Peyer's patch (tissue), 4 donors: ENCODE measurements around the gene NEU3. TPM values are rescaled to one million over a fixed set of nuclear protein-coding genes. Genes with fewer than 3 reads are reported as not detected.

ENCODE experiments used
- DNase-seq, 3 donors: peaks; one replicate each; pipeline ENCODE4 v3.0.0-alpha.2; 2017 to 2019
- H3K27ac ChIP-seq, 4 donors: fragments of 200-600 bp; sonication (generic); one replicate each; pipeline ENCODE4 v1.5.1; 2016 to 2019
- H3K27me3 ChIP-seq, 2 donors: fragments of 200-600 bp; sonication (generic); one replicate each; pipeline ENCODE4 v1.5.1; 2019
- H3K36me3 ChIP-seq, 3 donors: fragments of 200-600 bp; sonication (generic); one replicate each; pipeline ENCODE4 v1.5.1; 2016 to 2019
- H3K4me1 ChIP-seq, 4 donors: fragments of 200-600 bp; sonication (generic); one replicate each; pipeline ENCODE4 v1.5.1; 2016 to 2019
- H3K4me3 ChIP-seq, 4 donors: fragments of 200-600 bp; sonication (generic); 1 replicate in 3 of 4; 2 replicates in 1 of 4; pipeline ENCODE4 v1.5.1; 2016 to 2019; ENCODE audit warnings: mild to moderate bottlenecking in 1 of 4
- H3K9me3 ChIP-seq, 4 donors: fragments of 200-600 bp; sonication (generic); one replicate each; pipeline ENCODE4 v1.5.1; 2016 to 2019; ENCODE audit warnings: mild to moderate bottlenecking in 1 of 4
- CTCF ChIP-seq, 6 experiments: fragments of 450-650 bp in 4 of 6; fragments of 200-600 bp in 2 of 6; sonication (generic) in 1 of 6; IDR thresholded peaks; one replicate each; pipeline ENCODE4 v1.5.1; 2017 to 2019; ENCODE audit warnings: antibody characterized with exemption in 6 of 6, mild to moderate bottlenecking in 3 of 6, moderate library complexity in 1 of 6
- POLR2A ChIP-seq, 2 donors: fragments of 450-650 bp; IDR thresholded peaks; one replicate each; pipeline ENCODE4 v1.5.1; 2017; ENCODE audit warnings: antibody characterized with exemption in 2 of 2, mild to moderate bottlenecking in 2 of 2, moderate library complexity in 2 of 2
- total RNA-seq, 4 donors: library from RNA; depleted of rRNA; stranded (reverse); fragments of >200 nt; gene quantifications; one replicate each; pipeline ENCODE4 v1.1.0, GENCODE V29; 2016

Gene NEU3
- total RNA-seq, 4 donors from 2014 or later, result 6.0 to 14.0 (median 10.1) TPM

- H3K36me3 ChIP-seq, result no peaks in the 10 kb centered on the region
- H3K27me3 ChIP-seq, result no peaks in the 10 kb centered on the region
- H3K4me3 ChIP-seq, result no peak overlapping the region
- no peak for DNase-seq
- TF ChIP-seq POLR2A (IDR thresholded peaks at IDR 0.05) (no peak), CTCF (IDR thresholded peaks at IDR 0.05) (no peak)
- no peaks in the 10 kb centered on the region for H3K4me1 ChIP-seq
- no peaks in the 10 kb centered on the region for H3K9me3 ChIP-seq
- H3K27ac ChIP-seq, result no peak overlapping the region
Observed at GRCh38 chr11:75025561-75025960, 36.8 kb downstream of the NEU3 start.

GRCh38 chr11:75028321-75028720 lies 39.6 kb downstream of the NEU3 start:
- no peaks in the 10 kb centered on the region for H3K27me3 ChIP-seq
- H3K36me3 ChIP-seq, result no peaks in the 10 kb centered on the region
- H3K27ac ChIP-seq, result no peak overlapping the region
- H3K9me3 ChIP-seq, result no peaks in the 10 kb centered on the region
- TF ChIP-seq POLR2A (IDR thresholded peaks at IDR 0.05) (no peak), CTCF (IDR thresholded peaks at IDR 0.05) (no peak)
- DNase-seq, result no peak
- no peaks in the 10 kb centered on the region for H3K4me1 ChIP-seq
- no peak overlapping the region for H3K4me3 ChIP-seq

GRCh38 chr11:75028724-75029123 lies 40.0 kb downstream of the NEU3 start:
- no peaks in the 10 kb centered on the region for H3K4me1 ChIP-seq
- DNase-seq, result no peak
- TF ChIP-seq CTCF (IDR thresholded peaks at IDR 0.05), result no peak
- no peak for TF ChIP-seq POLR2A (IDR thresholded peaks at IDR 0.05)
- H3K9me3 ChIP-seq, result no peaks in the 10 kb centered on the region
- no peak overlapping the region for H3K4me3 ChIP-seq
- no peak overlapping the region for H3K27ac ChIP-seq
- H3K27me3 ChIP-seq, result no peaks in the 10 kb centered on the region
- H3K36me3 ChIP-seq, result no peaks in the 10 kb centered on the region

GRCh38 chr11:75029836-75030631 lies 41.3 kb downstream of the NEU3 start:
- Histone ChIP-seq H3K27ac (no peak overlapping the region), H3K4me1 (no peaks in the 10 kb centered on the region), H3K4me3 (no peak overlapping the region), H3K27me3 (no peaks in the 10 kb centered on the region), H3K36me3 (no peaks in the 10 kb centered on the region), H3K9me3 (no peaks in the 10 kb centered on the region)
- TF ChIP-seq POLR2A (IDR thresholded peaks at IDR 0.05) (no peak), CTCF (IDR thresholded peaks at IDR 0.05) (no peak)
- no peak for DNase-seq

GRCh38 chr11:75031224-75031753 lies 42.6 kb downstream of the NEU3 start:
- Histone ChIP-seq H3K4me1 (no peaks in the 10 kb centered on the region), H3K9me3 (no peaks in the 10 kb centered on the region), H3K27me3 (no peaks in the 10 kb centered on the region), H3K36me3 (no peaks in the 10 kb centered on the region), H3K4me3 (no peak overlapping the region), H3K27ac (peak overlapping the region in 1 of 4 donors; percentile 3)
- no peak for TF ChIP-seq CTCF (IDR thresholded peaks at IDR 0.05)
- no peak for TF ChIP-seq POLR2A (IDR thresholded peaks at IDR 0.05)
- no peak for DNase-seq
